ENCODE data around the gene NRG2. TPM values are rescaled to one million over a fixed set of nuclear protein-coding genes. Genes with fewer than 3 reads are reported as not detected.

The NRG2 gene
- total and polyA plus RNA-seq, 8 donors: 1.2 to 5.2 (median 3.0) TPM

GRCh38 chr5:139969318-139969717 is 73.8 kb downstream of the NRG2 start:
- intact Hi-C loops (cut with DNase I): loop anchor here in 2 of 3 donors (5.0 to 10.0 kb wide), 3 partner anchors 177 to 185 kb away; no protein-coding TSS in a partner anchor
- TF ChIP-seq CTCF (IDR thresholded peaks at IDR 0.05): no peak
- no peak for DNase-seq
- no peak overlapping the region for H3K27ac ChIP-seq
- H3K4me3 ChIP-seq: no peak overlapping the region
- H3K4me1 ChIP-seq: peaks cover 0 to 8% (median 3%) of the 10 kb centered on the region in 3 donors
- H3K27me3 ChIP-seq: no peaks in the 10 kb centered on the region
- no peak for FAIRE-seq
- H3K36me3 ChIP-seq: no peaks in the 10 kb centered on the region
- no peaks in the 10 kb centered on the region for H3K9me3 ChIP-seq
- 28 to 41% methylated on average over 2 of the region's 2 CpGs for WGBS, 2 donors
- ATAC-seq: peak; percentile 9 to 35 (median 18)

- WGBS, 2 donors: 13 to 16% methylated on average over 22 to 23 of the region's 23 CpGs
- FAIRE-seq: no peak
- intact Hi-C loops (cut with DNase I): loop anchor here in 2 of 3 donors (5.0 to 10.0 kb wide), 3 partner anchors 176 to 186 kb away; no protein-coding TSS in a partner anchor
Observed at GRCh38 chr5:139968547-139969261, 74.4 kb downstream of the NRG2 start.

GRCh38 chr5:139967353-139967752 is 75.7 kb downstream of the NRG2 start:
- no peak for TF ChIP-seq CTCF (IDR thresholded peaks at IDR 0.05)
- no peaks in the 10 kb centered on the region for H3K36me3 ChIP-seq
- intact Hi-C loops (cut with DNase I): loop anchor here in 2 of 3 donors (5.0 to 10.0 kb wide), 3 partner anchors 175 to 187 kb away; no protein-coding TSS in a partner anchor
- no peak overlapping the region for H3K27ac ChIP-seq
- H3K27me3 ChIP-seq: no peaks in the 10 kb centered on the region
- H3K9me3 ChIP-seq: no peaks in the 10 kb centered on the region
- 90 to 94% methylated on average over 8 of the region's 8 CpGs for WGBS, 2 donors
- no peak for ATAC-seq
- FAIRE-seq: no peak
- H3K4me3 ChIP-seq: no peak overlapping the region
- no peak for DNase-seq
- peaks cover 0 to 8% (median 3%) of the 10 kb centered on the region in 3 donors for H3K4me1 ChIP-seq

More at GRCh38 chr5:139968547-139969261, 74.4 kb downstream of the NRG2 start:
- ATAC-seq (peak; percentile 97 to 100 (median 100)), DNase-seq (peak; percentile 81 to 98 (median 94))
- TF ChIP-seq CTCF (IDR thresholded peaks at IDR 0.05): peak; percentile 98 to 100 (median 98)
- Histone ChIP-seq H3K4me1 (peaks cover 0 to 8% (median 3%) of the 10 kb centered on the region in 3 donors), H3K36me3 (no peaks in the 10 kb centered on the region), H3K27me3 (no peaks in the 10 kb centered on the region), H3K27ac (no peak overlapping the region), H3K4me3 (no peak overlapping the region), H3K9me3 (no peaks in the 10 kb centered on the region)

GRCh38 chr5:139966856-139967255 is 76.2 kb downstream of the NRG2 start:
- whole genome bisulfite sequencing, 2 donors: 87 to 93% methylated on average over 4 of the region's 4 CpGs
- no peak for TF ChIP-seq CTCF (IDR thresholded peaks at IDR 0.05)
- Histone ChIP-seq H3K4me1 (peaks cover 0 to 8% (median 3%) of the 10 kb centered on the region in 3 donors), H3K4me3 (no peak overlapping the region), H3K27me3 (no peaks in the 10 kb centered on the region), H3K9me3 (no peaks in the 10 kb centered on the region), H3K27ac (no peak overlapping the region), H3K36me3 (no peaks in the 10 kb centered on the region)
- no peak for DNase-seq
- no peak for FAIRE-seq
- no peak for ATAC-seq
- intact Hi-C loops (cut with DNase I): loop anchor here in 2 of 3 donors (5.0 to 10.0 kb wide), 3 partner anchors 175 to 188 kb away; no protein-coding TSS in a partner anchor

Measured in pancreas (tissue), 10 donors.